Measurements from ENCODE around the gene CHPF. TPM values are rescaled to one million over a fixed set of nuclear protein-coding genes. Genes with fewer than 3 reads are reported as not detected.
A peak's percentile ranks its signal among the peaks of the same experiment; 100 is the strongest.

The CHPF gene
- polyA plus RNA-seq, 1 experiment, result 119 TPM

GRCh38 chr2:219495531-219496122, 48.0 kb downstream of the CHPF start:
- H3K36me3 ChIP-seq (ENCODE audit: control insufficient read depth, insufficient read depth, low read length), result peaks cover 4% of the 10 kb centered on the region
- DNase-seq (ENCODE audit: low read depth), result no peak
- TF ChIP-seq CTCF (IDR thresholded peaks at IDR 0.05; ENCODE audit: insufficient read depth, low read depth, low read length), result peak; percentile 78
- CTCF ChIA-PET, result interaction anchor here (0.6 to 42.0 kb wide), 23 partner anchors 9 to 517 kb away, joined by 3 to 872 read pairs (median 7); partner anchors contain the start of genes ASIC4, CHPF and TMEM198
- H3K27me3 ChIP-seq (ENCODE audit: control insufficient read depth, insufficient read depth, low read length), result no peaks in the 10 kb centered on the region
- POLR2A ChIA-PET, result interaction anchor here (0.6 kb wide), 1 partner anchor 267 kb away, joined by 3 read pairs; no protein-coding TSS in a partner anchor
- H3K4me3 ChIP-seq (ENCODE audit: low read depth, low read length), result no peak overlapping the region

GRCh38 chr2:219494952-219495530, 48.6 kb downstream of the CHPF start:
- TF ChIP-seq CTCF (IDR thresholded peaks at IDR 0.05; ENCODE audit: insufficient read depth, low read depth, low read length), result no peak
- Histone ChIP-seq H3K36me3 (ENCODE audit: control insufficient read depth, insufficient read depth, low read length) (peaks cover 4% of the 10 kb centered on the region), H3K4me3 (ENCODE audit: low read depth, low read length) (no peak overlapping the region), H3K27me3 (ENCODE audit: control insufficient read depth, insufficient read depth, low read length) (no peaks in the 10 kb centered on the region)
- POLR2A ChIA-PET, result interaction anchor here (0.6 kb wide), 1 partner anchor 266 kb away, joined by 3 read pairs; no protein-coding TSS in a partner anchor
- DNase-seq (ENCODE audit: low read depth), result no peak
- CTCF ChIA-PET, result interaction anchor here (0.6 to 42.0 kb wide), 22 partner anchors 9 to 517 kb away, joined by 3 to 872 read pairs (median 6); partner anchors contain the start of genes ASIC4, CHPF and TMEM198

GRCh38 chr2:219493086-219493485, 50.5 kb downstream of the CHPF start:
- Histone ChIP-seq H3K36me3 (ENCODE audit: control insufficient read depth, insufficient read depth, low read length) (peaks cover 16% of the 10 kb centered on the region), H3K27me3 (ENCODE audit: control insufficient read depth, insufficient read depth, low read length) (no peaks in the 10 kb centered on the region), H3K4me3 (ENCODE audit: low read depth, low read length) (no peak overlapping the region)
- POLR2A ChIA-PET, result no interaction called here
- CTCF ChIA-PET, result interaction anchor here (1.4 to 42.0 kb wide), 3 partner anchors 17 to 89 kb away, joined by 4 to 872 read pairs (median 28); partner anchors contain the start of genes ASIC4, CHPF and TMEM198
- DNase-seq (ENCODE audit: low read depth), result no peak
- no peak for TF ChIP-seq CTCF (IDR thresholded peaks at IDR 0.05; ENCODE audit: insufficient read depth, low read depth, low read length)

GRCh38 chr2:219492575-219492974, 51.0 kb downstream of the CHPF start:
- CTCF ChIA-PET, result interaction anchor here (2.1 to 42.0 kb wide), 2 partner anchors 36 to 90 kb away, joined by 6 to 872 read pairs; partner anchors contain the start of genes ASIC4, CHPF and TMEM198
- Histone ChIP-seq H3K27me3 (ENCODE audit: control insufficient read depth, insufficient read depth, low read length) (no peaks in the 10 kb centered on the region), H3K36me3 (ENCODE audit: control insufficient read depth, insufficient read depth, low read length) (peaks cover 18% of the 10 kb centered on the region), H3K4me3 (ENCODE audit: low read depth, low read length) (no peak overlapping the region)
- POLR2A ChIA-PET, result no interaction called here
- no peak for TF ChIP-seq CTCF (IDR thresholded peaks at IDR 0.05; ENCODE audit: insufficient read depth, low read depth, low read length)
- no peak for DNase-seq (ENCODE audit: low read depth)

- H3K36me3 ChIP-seq (ENCODE audit: control insufficient read depth, insufficient read depth, low read length), result peaks cover 18% of the 10 kb centered on the region
- no peak for TF ChIP-seq CTCF (IDR thresholded peaks at IDR 0.05; ENCODE audit: insufficient read depth, low read depth, low read length)
- ChIA-PET POLR2A (no interaction called here), CTCF (interaction anchor here (0.8 to 42.0 kb wide), 6 partner anchors 8 to 199 kb away, joined by 3 to 872 read pairs (median 3); partner anchors contain the start of genes ASIC4, CHPF and TMEM198)
- H3K27me3 ChIP-seq (ENCODE audit: control insufficient read depth, insufficient read depth, low read length), result no peaks in the 10 kb centered on the region
- no peak for DNase-seq (ENCODE audit: low read depth)
- H3K4me3 ChIP-seq (ENCODE audit: low read depth, low read length), result no peak overlapping the region
Measured at GRCh38 chr2:219491278-219491963, 52.2 kb downstream of the CHPF start.
